AG10803 (cell line): ENCODE measurements around the gene WBP11.

Source experiments
- DNase-seq: peaks from one replicate; pipeline ENCODE4 v3.0.0; 2010; ENCODE audit warnings: low read depth
- H3K4me3 ChIP-seq: 2 replicates; pipeline ENCODE4 v1.5.1; 2011; ENCODE audit warnings: mild to moderate bottlenecking, low read length, control low read depth
- CTCF ChIP-seq: conservative IDR thresholded peaks from 2 replicates; pipeline ENCODE4 v1.5.1; 2011; ENCODE audit warnings: mild to moderate bottlenecking, low read length, control low read depth, inconsistent platforms

WBP11 gene

GRCh38 chr12:14774074-14774905, 29.0 kb downstream of the WBP11 start:
- DNase-seq = peak; percentile 95
- peak overlapping the region; percentile 94 for H3K4me3 ChIP-seq
- 0 out of 2 replicates have a peak, but pooled peaks have one; percentile 5 for TF ChIP-seq CTCF

- no peak for TF ChIP-seq CTCF
- no peak for DNase-seq
Measured at GRCh38 chr12:14773685-14774073, 29.6 kb downstream of the WBP11 start.

GRCh38 chr12:14772946-14773345, 30.3 kb downstream of the WBP11 start:
- TF ChIP-seq CTCF = no peak
- no peak overlapping the region for H3K4me3 ChIP-seq
- DNase-seq = no peak

More at GRCh38 chr12:14773685-14774073, 29.6 kb downstream of the WBP11 start:
- H3K4me3 ChIP-seq = peak overlapping the region; percentile 94

GRCh38 chr12:14771651-14772137, 31.6 kb downstream of the WBP11 start:
- H3K4me3 ChIP-seq = no peak overlapping the region
- TF ChIP-seq CTCF = no peak
- DNase-seq = no peak

- peak; percentile 90 for DNase-seq
- H3K4me3 ChIP-seq = peak overlapping the region; percentile 98
- TF ChIP-seq CTCF = no peak
Measured at GRCh38 chr12:14770496-14771461, 32.5 kb downstream of the WBP11 start.

- H3K4me3 ChIP-seq = peak overlapping the region; percentile 98
- TF ChIP-seq CTCF = peak; percentile 68
- DNase-seq = peak; percentile 64
Measured at GRCh38 chr12:14769969-14770495, 33.2 kb downstream of the WBP11 start.
